ENCODE results near the gene SNPH. TPM values are rescaled to one million over a fixed set of nuclear protein-coding genes. Genes with fewer than 3 reads are reported as not detected.

SNPH gene
- total and polyA plus RNA-seq, 11 donors = 4.3 to 17.4 (median 11.1) TPM

DNA sequence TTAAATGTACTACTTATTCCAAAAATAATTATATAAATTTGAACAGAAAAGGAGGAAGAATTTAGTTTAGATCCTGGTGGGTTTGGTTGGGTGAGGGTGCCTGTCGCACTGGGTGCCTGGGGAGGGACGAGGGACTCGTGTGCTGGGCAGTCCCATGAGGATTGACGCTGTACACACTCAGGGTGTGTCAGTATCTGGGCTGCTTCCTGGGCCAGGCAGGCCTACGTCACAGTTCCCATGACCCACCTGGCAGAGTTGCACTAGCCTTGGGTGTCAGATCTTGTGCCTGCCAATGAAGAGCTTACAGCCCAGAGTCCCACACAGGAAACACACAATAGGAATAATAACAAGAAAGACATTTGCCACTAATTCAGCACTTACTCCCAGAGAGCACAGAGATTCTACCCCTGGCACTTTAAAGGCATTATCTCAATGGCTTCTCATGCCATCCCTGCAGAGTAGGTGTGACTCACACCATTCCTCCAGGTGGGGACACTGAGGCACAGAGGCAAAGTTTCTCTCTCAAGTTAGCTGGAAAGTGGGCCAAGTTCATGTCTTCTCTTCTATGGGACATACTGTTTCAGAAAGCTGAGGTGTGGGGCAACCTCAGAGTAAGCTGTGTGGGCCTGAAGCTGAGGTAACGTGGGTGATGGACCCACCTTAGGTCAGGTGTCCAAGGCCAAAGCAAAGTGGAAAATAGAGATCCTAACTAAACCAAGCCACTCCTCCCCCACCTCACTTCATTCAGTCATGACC, 64.2 kb downstream of the SNPH start:
- Histone ChIP-seq H3K4me1 (peaks cover 24 to 75% (median 56%) of the 10 kb centered on the region in 12 donors), H3K4me3 (no peak overlapping the region), H3K9me3 (no peaks in the 10 kb centered on the region), H3K27ac (peak overlapping the region; percentile 19 to 100 (median 99)), H3K36me3 (peaks cover 0 to 11% (median 4%) of the 10 kb centered on the region in 9 donors), H3K27me3 (no peaks in the 10 kb centered on the region)
- DNase-seq (peak in 4 of 5 donors; percentile 76 to 89 (median 80)), ATAC-seq (peak; percentile 70 to 80 (median 77))
- WGBS, 4 donors = 31 to 44% (median 39%) methylated on average over 6 of the region's 6 CpGs
- intact Hi-C loops (cut with DNase I) = loop anchor here in 3 of 10 donors (5.0 kb wide), 3 partner anchors 42 to 52 kb away; no protein-coding TSS in a partner anchor
- TF ChIP-seq, protein P1, sequence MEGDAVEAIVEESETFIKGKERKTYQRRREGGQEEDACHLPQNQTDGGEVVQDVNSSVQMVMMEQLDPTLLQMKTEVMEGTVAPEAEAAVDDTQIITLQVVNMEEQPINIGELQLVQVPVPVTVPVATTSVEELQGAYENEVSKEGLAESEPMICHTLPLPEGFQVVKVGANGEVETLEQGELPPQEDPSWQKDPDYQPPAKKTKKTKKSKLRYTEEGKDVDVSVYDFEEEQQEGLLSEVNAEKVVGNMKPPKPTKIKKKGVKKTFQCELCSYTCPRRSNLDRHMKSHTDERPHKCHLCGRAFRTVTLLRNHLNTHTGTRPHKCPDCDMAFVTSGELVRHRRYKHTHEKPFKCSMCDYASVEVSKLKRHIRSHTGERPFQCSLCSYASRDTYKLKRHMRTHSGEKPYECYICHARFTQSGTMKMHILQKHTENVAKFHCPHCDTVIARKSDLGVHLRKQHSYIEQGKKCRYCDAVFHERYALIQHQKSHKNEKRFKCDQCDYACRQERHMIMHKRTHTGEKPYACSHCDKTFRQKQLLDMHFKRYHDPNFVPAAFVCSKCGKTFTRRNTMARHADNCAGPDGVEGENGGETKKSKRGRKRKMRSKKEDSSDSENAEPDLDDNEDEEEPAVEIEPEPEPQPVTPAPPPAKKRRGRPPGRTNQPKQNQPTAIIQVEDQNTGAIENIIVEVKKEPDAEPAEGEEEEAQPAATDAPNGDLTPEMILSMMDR (IDR thresholded peaks at IDR 0.05) = no peak
- peak in 1 of 2 donors; percentile 29 for TF ChIP-seq POLR2A (IDR thresholded peaks at IDR 0.05)

DNA sequence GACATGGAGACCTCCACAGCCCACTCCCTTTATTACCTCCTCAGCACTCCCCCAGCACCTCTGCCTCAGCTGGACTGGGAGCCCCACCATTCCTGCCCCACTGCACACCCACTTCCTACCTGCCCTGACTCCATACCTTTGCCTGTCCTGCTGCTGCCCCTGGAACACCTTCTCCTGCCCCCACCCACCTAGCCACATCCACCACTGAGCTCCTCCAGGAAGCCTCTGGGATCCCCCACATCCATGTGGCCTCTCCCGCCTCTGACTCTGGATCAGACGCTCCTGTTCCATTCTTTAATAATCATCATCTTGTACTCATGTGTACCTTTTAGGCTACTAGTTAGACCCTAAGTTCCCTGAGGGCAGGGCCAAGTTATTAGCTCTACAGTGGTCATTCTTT, 65.0 kb downstream of the SNPH start:
- Histone ChIP-seq H3K36me3 (peaks cover 0 to 11% (median 4%) of the 10 kb centered on the region in 9 donors), H3K27ac (peak overlapping the region in 9 of 12 donors; percentile 96 to 100 (median 99)), H3K9me3 (no peaks in the 10 kb centered on the region), H3K4me3 (no peak overlapping the region), H3K27me3 (no peaks in the 10 kb centered on the region), H3K4me1 (peaks cover 24 to 75% (median 58%) of the 10 kb centered on the region in 12 donors)
- WGBS, 4 donors = 92 to 98% (median 94%) methylated on average over 2 of the region's 2 CpGs
- TF ChIP-seq, protein P1 (IDR thresholded peaks at IDR 0.05) = no peak
- TF ChIP-seq POLR2A (IDR thresholded peaks at IDR 0.05) = no peak
- DNase-seq (peak in 1 of 5 donors; percentile 5), ATAC-seq (no peak)
- intact Hi-C loops (cut with DNase I) = loop anchor here in 3 of 10 donors (5.0 kb wide), 3 partner anchors 41 to 51 kb away; no protein-coding TSS in a partner anchor

DNA sequence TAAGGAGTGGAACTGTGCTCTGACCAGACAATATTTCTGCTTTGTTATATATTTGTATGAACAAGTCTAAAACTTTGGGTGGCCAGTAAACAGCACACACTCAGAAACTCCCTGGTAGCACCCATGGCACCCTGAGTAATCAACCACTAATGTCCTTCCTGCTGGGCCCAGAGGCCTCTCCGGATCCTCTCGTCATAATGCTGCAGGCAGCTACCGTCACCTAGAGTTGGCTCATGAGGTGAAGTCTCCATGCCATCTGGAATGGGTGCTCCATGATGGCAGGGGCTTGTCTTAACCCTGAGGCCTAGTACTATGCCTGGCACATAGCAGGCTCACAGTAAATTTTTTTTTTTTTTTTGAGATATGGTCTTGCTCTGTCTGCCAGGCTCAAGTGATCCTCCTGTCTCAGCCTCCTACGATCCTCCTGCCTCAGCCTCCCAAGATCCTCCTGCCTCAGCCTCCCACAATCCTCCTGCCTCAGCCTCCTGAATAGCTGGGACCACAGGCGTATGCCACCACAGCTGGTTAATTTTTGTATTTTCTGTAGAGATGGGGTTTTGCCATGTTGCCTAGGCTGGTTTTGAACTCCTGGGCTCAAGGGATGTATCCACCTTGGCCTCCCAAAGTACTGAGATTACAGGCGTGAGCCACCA, 65.8 kb downstream of the SNPH start:
- intact Hi-C loops (cut with DNase I) = loop anchor here in 3 of 10 donors (5.0 kb wide), 3 partner anchors 40 to 50 kb away; no protein-coding TSS in a partner anchor
- Histone ChIP-seq H3K27ac (peak overlapping the region in 6 of 12 donors; percentile 20 to 98 (median 66)), H3K4me1 (peaks cover 19 to 75% (median 58%) of the 10 kb centered on the region in 12 donors), H3K9me3 (no peaks in the 10 kb centered on the region), H3K4me3 (no peak overlapping the region), H3K36me3 (peaks cover 0 to 11% (median 4%) of the 10 kb centered on the region in 9 donors), H3K27me3 (no peaks in the 10 kb centered on the region)
- ATAC-seq = no peak
- peak in 2 of 5 donors; percentile 1 to 5 for DNase-seq
- WGBS, 4 donors = 93 to 98% (median 94%) methylated on average over 6 of the region's 6 CpGs
- TF ChIP-seq POLR2A (IDR thresholded peaks at IDR 0.05) = no peak
- TF ChIP-seq, protein P1 (IDR thresholded peaks at IDR 0.05) = no peak
